ENCODE data around the gene CLTB. TPM values are rescaled to one million over a fixed set of nuclear protein-coding genes. Genes with fewer than 3 reads are reported as not detected.

The CLTB gene
- total RNA-seq, 2 experiments from 2014 or later, result 39.3 to 47.8 TPM

GRCh38 chr5:176373100-176373818 lies 43.1 kb downstream of the CLTB start:
- CTCF ChIA-PET, result interaction anchor here (0.8 to 1.2 kb wide), 2 partner anchors 12 to 13 kb away, joined by 3 to 4 read pairs; partner anchors contain the start of gene KIAA1191
- H3K4me1 Mint-ChIP-seq, result no peaks in the 10 kb centered on the region
- no peaks in the 10 kb centered on the region for H3K9me3 Mint-ChIP-seq (ENCODE audit: low read depth)
- no peak overlapping the region for H3K4me3 Mint-ChIP-seq
- H3K36me3 Mint-ChIP-seq (ENCODE audit: low read depth), result peaks cover 19% of the 10 kb centered on the region
- no peak for ATAC-seq
- no peak for DNase-seq
- intact Hi-C loops (cut with DNase I, micrococcal nuclease), result no loop called here
- POLR2A ChIA-PET, result no interaction called here
- no peak overlapping the region for H3K27ac Mint-ChIP-seq
- H3K27me3 Mint-ChIP-seq, result no peaks in the 10 kb centered on the region

DNA sequence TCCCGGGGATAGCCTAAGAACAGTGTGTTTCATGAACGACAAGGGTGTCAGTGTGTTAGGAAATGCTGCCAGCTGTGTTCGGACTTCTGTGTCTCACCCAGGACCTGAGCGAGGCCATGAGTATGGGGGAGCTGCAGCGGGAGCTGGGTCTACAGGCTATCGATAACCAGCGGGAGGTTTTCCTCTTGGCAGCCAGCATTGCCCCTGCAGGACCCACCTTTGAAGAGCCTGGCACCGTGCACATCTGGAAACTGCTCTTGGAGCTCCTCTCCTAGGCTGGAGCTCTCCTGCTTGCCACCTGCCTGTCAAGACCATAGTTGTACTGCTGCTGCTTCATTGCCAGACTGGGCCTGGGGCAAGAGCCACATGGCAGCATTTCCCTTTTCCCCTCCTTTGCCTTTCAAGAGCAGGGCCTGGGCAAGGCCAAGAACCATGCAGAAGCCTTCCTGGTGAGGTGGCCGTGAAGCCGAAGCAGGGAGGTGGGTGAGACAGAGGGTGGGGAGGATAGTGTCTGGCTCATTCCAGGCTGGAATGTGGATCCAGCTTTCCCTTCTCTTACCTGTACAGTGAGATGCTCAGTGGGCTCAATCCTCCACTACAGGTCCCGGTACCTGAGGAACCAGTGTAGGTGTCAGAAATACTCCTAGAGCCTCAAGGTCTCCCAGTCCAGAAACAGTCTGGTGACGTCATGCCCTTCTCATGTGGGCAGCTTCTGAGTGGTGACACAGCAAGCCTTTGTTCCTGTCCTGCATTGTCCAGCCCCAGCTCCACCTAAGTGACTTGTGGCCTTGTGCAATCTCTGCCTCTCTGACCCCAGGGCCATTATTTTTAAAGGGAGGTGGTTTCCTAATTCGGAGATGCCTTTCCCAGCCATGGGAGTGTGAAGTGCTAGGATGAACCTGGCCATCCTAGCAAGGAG lies 44.5 kb downstream of the CLTB start:
- no peaks in the 10 kb centered on the region for H3K27me3 Mint-ChIP-seq
- no peaks in the 10 kb centered on the region for H3K9me3 Mint-ChIP-seq (ENCODE audit: low read depth)
- intact Hi-C loops (cut with DNase I, micrococcal nuclease), result no loop called here

DNA sequence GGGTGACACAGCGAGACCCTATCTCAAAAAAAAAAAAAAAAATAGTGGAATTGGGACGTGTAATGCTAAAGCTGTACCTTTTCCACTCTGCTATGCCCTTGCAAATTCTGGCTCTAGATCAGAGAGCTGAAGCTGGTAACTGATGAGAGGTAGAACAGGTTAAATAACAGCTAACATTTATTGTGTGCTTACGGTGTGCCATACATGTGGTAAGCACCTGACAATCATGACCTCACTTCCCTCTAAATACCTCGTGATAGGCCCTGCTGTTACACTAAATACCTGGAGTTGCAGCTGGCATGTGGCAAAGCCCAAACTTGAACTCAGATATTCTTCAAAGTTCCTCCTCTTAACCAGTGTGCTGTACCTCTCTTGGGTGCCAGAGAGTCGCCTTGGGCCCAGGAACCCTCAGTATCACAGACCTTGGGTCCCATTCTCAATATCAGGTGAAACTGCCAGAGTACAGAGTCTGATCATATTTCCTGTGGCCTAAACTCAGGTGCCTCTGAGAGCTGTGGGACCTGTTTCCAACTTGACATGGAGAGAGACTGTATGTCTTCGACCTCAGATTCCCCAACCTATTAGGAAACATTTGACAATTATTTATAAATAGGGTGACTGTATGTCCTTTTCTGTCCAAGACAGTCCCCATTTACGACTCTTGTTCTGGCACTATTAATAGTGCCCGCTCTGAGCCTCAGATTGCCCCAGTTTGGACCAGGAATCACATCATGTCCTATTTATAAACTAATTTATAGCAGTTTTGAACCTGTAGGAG lies 46.2 kb downstream of the CLTB start:
- CTCF ChIA-PET, result no interaction called here
- DNase-seq, result no peak
- Mint-ChIP-seq H3K9me3 (ENCODE audit: low read depth) (no peaks in the 10 kb centered on the region), H3K27ac (no peak overlapping the region), H3K27me3 (no peaks in the 10 kb centered on the region), H3K4me1 (peaks cover 9% of the 10 kb centered on the region), H3K4me3 (no peak overlapping the region), H3K36me3 (ENCODE audit: low read depth) (peaks cover 24% of the 10 kb centered on the region)
- POLR2A ChIA-PET, result interaction anchor here (0.7 kb wide), 1 partner anchor 1824 kb away, joined by 4 read pairs; no protein-coding TSS in a partner anchor
- intact Hi-C loops (cut with DNase I, micrococcal nuclease), result loop anchor here in 1 of 2 experiments (10.0 kb wide), 1 partner anchor 985 kb away; the partner anchor contains the start of genes LMAN2 and RGS14
- ATAC-seq, result no peak

More for the DNA sequence above, 44.5 kb downstream of the CLTB start:
- ATAC-seq (no peak), DNase-seq (no peak)
- CTCF ChIA-PET, result interaction anchor here (0.5 to 1.2 kb wide), 5 partner anchors 10 to 645 kb away, joined by 3 to 4 read pairs (median 3); partner anchors contain the start of gene KIAA1191
- Mint-ChIP-seq H3K4me3 (no peak overlapping the region), H3K36me3 (ENCODE audit: low read depth) (peaks cover 27% of the 10 kb centered on the region), H3K4me1 (peaks cover 5% of the 10 kb centered on the region), H3K27ac (no peak overlapping the region)
- POLR2A ChIA-PET, result no interaction called here

DNA sequence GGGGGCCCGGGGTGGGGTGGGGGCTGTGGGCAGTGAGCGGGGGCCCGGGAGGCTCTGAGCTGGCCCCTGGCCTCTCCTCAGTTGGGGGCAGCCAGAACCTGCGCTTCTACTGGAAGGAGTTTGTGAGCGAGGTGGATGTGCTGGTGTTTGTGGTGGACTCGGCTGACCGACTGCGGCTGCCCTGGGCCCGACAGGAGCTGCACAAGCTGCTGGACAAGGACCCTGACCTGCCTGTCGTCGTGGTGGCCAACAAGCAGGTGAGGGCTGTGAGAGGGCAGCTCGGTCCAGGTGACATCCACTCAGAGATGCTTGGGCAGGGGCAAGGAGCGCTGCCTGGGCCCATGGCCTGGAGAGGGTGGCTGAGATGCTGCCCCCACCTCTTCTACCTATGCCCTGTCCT lies 47.6 kb downstream of the CLTB start:
- intact Hi-C loops (cut with DNase I, micrococcal nuclease), result loop anchor here in 1 of 2 experiments (10.0 kb wide), 1 partner anchor 986 kb away; the partner anchor contains the start of genes LMAN2 and RGS14
- POLR2A ChIA-PET, result no interaction called here

GRCh38 chr5:176366232-176366894 lies 50.0 kb downstream of the CLTB start:
- H3K4me3 Mint-ChIP-seq, result peak overlapping the region; percentile 74
- H3K36me3 Mint-ChIP-seq (ENCODE audit: low read depth), result peaks cover 20% of the 10 kb centered on the region
- no peak for ATAC-seq
- no peaks in the 10 kb centered on the region for H3K27me3 Mint-ChIP-seq
- intact Hi-C loops (cut with DNase I, micrococcal nuclease), result loop anchor here in 1 of 2 experiments (10.0 kb wide), 1 partner anchor 988 kb away; the partner anchor contains the start of genes LMAN2 and RGS14
- H3K4me1 Mint-ChIP-seq, result peaks cover 21% of the 10 kb centered on the region
- CTCF ChIA-PET, result no interaction called here
- POLR2A ChIA-PET, result no interaction called here
- DNase-seq, result no peak
- no peaks in the 10 kb centered on the region for H3K9me3 Mint-ChIP-seq (ENCODE audit: low read depth)
- H3K27ac Mint-ChIP-seq, result peak overlapping the region; percentile 76

More for the DNA sequence above, 47.6 kb downstream of the CLTB start:
- Mint-ChIP-seq H3K9me3 (ENCODE audit: low read depth) (no peaks in the 10 kb centered on the region), H3K4me1 (peaks cover 9% of the 10 kb centered on the region), H3K4me3 (no peak overlapping the region), H3K27me3 (no peaks in the 10 kb centered on the region), H3K27ac (no peak overlapping the region), H3K36me3 (ENCODE audit: low read depth) (peaks cover 21% of the 10 kb centered on the region)
- DNase-seq (no peak), ATAC-seq (no peak)
- CTCF ChIA-PET, result interaction anchor here (0.6 to 1.1 kb wide), 3 partner anchors 13 to 289 kb away, joined by 3 to 4 read pairs (median 3); no protein-coding TSS in a partner anchor

GRCh38 chr5:176365351-176366231 lies 50.7 kb downstream of the CLTB start, which contains the start of gene ARL10:
Gene ARL10, plus strand, starts transcription at chr5:176365487. Its CDS starts 77 bp downstream, at chr5:176365564.
- H3K9me3 Mint-ChIP-seq (ENCODE audit: low read depth), result no peaks in the 10 kb centered on the region
- ChIA-PET CTCF (no interaction called here), POLR2A (no interaction called here)
- peak within 1 kb of the TSS; percentile 76 for H3K27ac Mint-ChIP-seq
- H3K4me1 Mint-ChIP-seq, result peaks cover 21% of the 10 kb centered on the region
- peaks cover 18% of the 10 kb centered on the region for H3K36me3 Mint-ChIP-seq (ENCODE audit: low read depth)
- no peaks in the 10 kb centered on the region for H3K27me3 Mint-ChIP-seq
- ATAC-seq, result peak; percentile 31
- peak; percentile 80 for DNase-seq
- intact Hi-C loops (cut with DNase I, micrococcal nuclease), result loop anchor here (1.0 to 10.0 kb wide), 3 partner anchors 23 to 989 kb away; partner anchors contain the start of genes HIGD2A (in 2 of the 2), NOP16 (in 2 of the 2), CLTB (in 1 of the 2) and LMAN2 (in 1 of the 2)
- H3K4me3 Mint-ChIP-seq, result peak within 1 kb of the TSS; percentile 74

- ChIA-PET POLR2A (interaction anchor here (0.6 kb wide), 1 partner anchor 24 kb away, joined by 5 read pairs; no protein-coding TSS in a partner anchor), CTCF (no interaction called here)
- ATAC-seq (no peak), DNase-seq (no peak)
- Mint-ChIP-seq H3K4me1 (peaks cover 22% of the 10 kb centered on the region), H3K27me3 (no peaks in the 10 kb centered on the region), H3K36me3 (ENCODE audit: low read depth) (peaks cover 19% of the 10 kb centered on the region), H3K27ac (peak overlapping the region; percentile 70), H3K4me3 (peak overlapping the region; percentile 74), H3K9me3 (ENCODE audit: low read depth) (no peaks in the 10 kb centered on the region)
- intact Hi-C loops (cut with DNase I, micrococcal nuclease), result loop anchor here (1.0 to 10.0 kb wide), 6 partner anchors 23 to 990 kb away; partner anchors contain the start of genes HIGD2A (in 2 of the 2), NOP16 (in 2 of the 2), SIMC1 (in 2 of the 2) and CLTB (in 1 of the 2)
These were observed 51.5 kb downstream of the CLTB start for GRCh38 chr5:176364765-176365350.

- no peaks in the 10 kb centered on the region for H3K9me3 Mint-ChIP-seq (ENCODE audit: low read depth)
- H3K36me3 Mint-ChIP-seq (ENCODE audit: low read depth), result peaks cover 26% of the 10 kb centered on the region
- POLR2A ChIA-PET, result interaction anchor here (1.9 kb wide), 1 partner anchor 10 kb away, joined by 4 read pairs; no protein-coding TSS in a partner anchor
- intact Hi-C loops (cut with DNase I, micrococcal nuclease), result loop anchor here (5.0 to 10.0 kb wide), 4 partner anchors 125 to 993 kb away; partner anchors contain the start of genes SIMC1 (in 2 of the 2), LMAN2 (in 1 of the 2), NSD1 (in 1 of the 2) and RGS14 (in 1 of the 2)
- peaks cover 34% of the 10 kb centered on the region for H3K4me1 Mint-ChIP-seq
- CTCF ChIA-PET, result interaction anchor here (0.9 to 1.6 kb wide), 3 partner anchors 10 to 86 kb away, joined by 3 to 4 read pairs (median 3); partner anchors contain the start of gene FAF2
- H3K27me3 Mint-ChIP-seq, result no peaks in the 10 kb centered on the region
- H3K4me3 Mint-ChIP-seq, result peak overlapping the region; percentile 95
- ATAC-seq (no peak), DNase-seq (no peak)
- H3K27ac Mint-ChIP-seq, result peak overlapping the region; percentile 94
These were observed 54.2 kb downstream of the CLTB start for GRCh38 chr5:176362233-176362490.
